HG03045 (cell line): ENCODE measurements around the gene IL20RB.

Experiments used
- ATAC-seq: cut with Tn5 transposase; IDR thresholded peaks from one replicate; pipeline ENCODE4 v1.9.1; 2021; ENCODE audit warnings: mild to moderate bottlenecking, moderate library complexity; ENCODE audit not compliant: unreplicated experiment

Gene IL20RB

GRCh38 chr3:137026701-137027100 lies 68.9 kb downstream of the IL20RB start:
- no peak for ATAC-seq

DNA sequence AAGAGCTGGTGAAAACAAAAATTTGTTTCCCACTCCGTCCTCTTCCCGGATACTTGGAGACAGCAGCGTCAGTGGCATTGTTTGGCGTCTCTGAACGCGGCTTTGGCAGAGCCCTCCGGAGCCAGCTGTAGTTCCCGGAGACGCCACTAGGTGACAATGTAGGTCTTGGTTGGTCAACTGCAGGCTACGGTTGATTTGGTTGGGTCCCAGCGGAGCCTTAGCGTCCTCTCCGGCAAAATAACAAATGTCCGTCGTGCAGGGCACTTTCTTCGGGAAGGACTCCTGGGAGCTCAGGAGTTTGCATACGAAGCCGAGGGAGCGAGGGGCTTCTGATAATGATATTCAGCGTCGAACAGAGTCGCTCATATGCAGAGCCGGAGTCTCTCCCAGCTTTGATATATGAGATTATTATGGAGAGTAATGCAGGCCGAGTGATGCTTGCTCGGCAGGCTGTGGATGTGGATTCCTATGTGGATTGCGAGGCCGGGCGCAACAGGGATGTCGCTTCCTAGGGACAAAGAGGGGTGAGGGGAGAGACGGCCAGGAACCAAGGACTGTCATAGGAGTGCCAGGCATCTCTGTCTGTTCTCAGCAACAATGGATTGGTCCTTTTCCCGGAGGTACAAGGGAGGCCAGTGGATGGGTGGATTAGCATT lies 74.8 kb downstream of the IL20RB start:
- peak; percentile 85 for ATAC-seq

GRCh38 chr3:137035631-137036030 lies 77.8 kb downstream of the IL20RB start:
- no peak for ATAC-seq

- ATAC-seq = no peak
Measured at GRCh38 chr3:137039570-137039969, 81.8 kb downstream of the IL20RB start.

- ATAC-seq = no peak
Measured at GRCh38 chr3:137041251-137041650, 83.5 kb downstream of the IL20RB start.

DNA sequence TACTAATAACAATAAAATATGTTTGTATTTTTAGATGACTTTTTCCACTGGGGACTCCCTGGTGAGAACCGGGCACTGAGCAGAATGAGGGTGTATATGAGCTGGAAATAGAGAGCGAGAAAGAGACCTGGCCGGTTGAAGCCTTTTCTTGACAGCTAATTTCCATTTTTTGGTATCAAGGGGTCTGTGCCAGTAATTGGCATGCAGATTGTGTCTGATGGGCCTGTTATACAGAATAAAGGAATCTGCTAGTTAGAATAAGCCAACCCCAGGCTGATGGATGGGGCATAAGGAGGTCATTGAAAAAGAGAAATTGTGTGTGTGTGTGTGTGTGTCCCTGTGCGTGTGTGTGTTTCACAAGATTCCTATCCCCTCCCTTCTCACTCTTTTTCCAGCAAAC lies 83.9 kb downstream of the IL20RB start:
- ATAC-seq = no peak

- no peak for ATAC-seq
Measured at GRCh38 chr3:137046747-137047146, 89.0 kb downstream of the IL20RB start.

GRCh38 chr3:137047240-137047639 lies 89.5 kb downstream of the IL20RB start:
- no peak for ATAC-seq

GRCh38 chr3:137050281-137050680 lies 92.5 kb downstream of the IL20RB start:
- ATAC-seq = no peak

GRCh38 chr3:137052298-137052697 lies 94.5 kb downstream of the IL20RB start:
- no peak for ATAC-seq
